NAMALWA (cell line): ENCODE measurements around the gene SLIT1.

Experiments
- DNase-seq: peaks from one replicate; pipeline ENCODE4 v3.0.0-alpha.2; 2015; ENCODE audit warnings: low spot score

Gene SLIT1

DNA sequence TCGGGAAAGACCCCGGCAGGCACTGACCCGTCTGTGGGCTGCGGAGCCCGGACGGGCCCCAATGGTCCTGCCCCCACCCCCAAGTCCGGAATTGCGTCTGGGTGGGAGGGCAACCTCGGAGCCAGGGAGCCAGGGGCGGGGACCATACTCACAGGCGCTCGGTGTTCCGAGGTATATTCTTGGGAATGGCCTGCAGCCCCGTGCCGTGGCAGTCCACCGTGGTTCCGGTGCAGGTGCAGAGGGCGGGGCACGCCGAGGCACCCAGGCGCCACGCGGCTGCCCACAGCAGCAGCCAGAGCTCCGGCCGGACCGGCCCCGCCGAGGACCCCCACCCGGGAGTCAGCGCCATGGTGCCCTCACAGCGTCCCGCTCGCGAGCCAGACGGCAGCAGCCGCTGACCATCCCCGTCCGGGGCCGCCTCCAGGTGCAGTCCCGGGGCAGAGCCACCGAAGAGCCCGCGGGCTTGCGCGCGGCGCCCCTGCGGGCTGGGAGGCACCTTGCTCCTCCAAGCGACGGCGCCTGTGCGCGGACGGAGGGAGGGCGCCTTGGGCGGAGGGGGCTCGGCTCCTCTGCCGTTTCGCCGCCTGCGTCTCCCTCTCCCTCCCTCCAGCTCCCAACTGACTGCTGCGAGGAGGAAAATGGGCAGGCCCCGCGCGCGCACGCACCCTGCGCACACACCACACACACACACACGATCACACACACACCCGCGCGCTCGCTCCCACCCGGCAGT is at the start of gene SLIT1:
Gene SLIT1, minus strand, starts transcription at position 634 of the 733 bp plus-strand sequence. Its CDS starts 285 bp downstream, at position 349.
- no peak for DNase-seq

DNA sequence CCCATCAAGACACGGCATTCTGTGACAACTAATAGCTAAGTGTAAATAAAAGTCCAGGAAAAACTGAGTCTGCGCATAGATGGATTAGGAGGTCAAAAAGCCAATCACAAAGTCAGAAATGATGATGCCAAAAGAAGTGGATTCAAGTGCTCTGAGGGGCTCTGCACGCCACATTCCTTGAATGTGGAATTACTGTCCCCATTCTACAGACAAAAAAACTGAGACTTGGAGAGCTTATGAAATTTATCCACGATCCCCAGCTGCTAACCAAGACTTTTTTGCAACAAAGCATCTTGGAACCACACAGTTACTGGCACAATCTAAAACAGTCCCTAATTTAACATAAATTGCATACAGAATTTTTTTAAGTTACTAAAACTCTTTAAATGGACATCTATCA is 49.6 kb upstream of the SLIT1 start:
- no peak for DNase-seq

GRCh38 chr10:97234400-97234799 is 48.6 kb upstream of the SLIT1 start:
- peak; percentile 61 for DNase-seq

- no peak for DNase-seq
Measured at GRCh38 chr10:97230146-97230545, 44.4 kb upstream of the SLIT1 start.

GRCh38 chr10:97229322-97230015 is 43.7 kb upstream of the SLIT1 start:
- no peak for DNase-seq

- no peak for DNase-seq
Measured at GRCh38 chr10:97228775-97229157, 43.0 kb upstream of the SLIT1 start.

- DNase-seq, result no peak
Measured at GRCh38 chr10:97228130-97228774, 42.5 kb upstream of the SLIT1 start.

DNA sequence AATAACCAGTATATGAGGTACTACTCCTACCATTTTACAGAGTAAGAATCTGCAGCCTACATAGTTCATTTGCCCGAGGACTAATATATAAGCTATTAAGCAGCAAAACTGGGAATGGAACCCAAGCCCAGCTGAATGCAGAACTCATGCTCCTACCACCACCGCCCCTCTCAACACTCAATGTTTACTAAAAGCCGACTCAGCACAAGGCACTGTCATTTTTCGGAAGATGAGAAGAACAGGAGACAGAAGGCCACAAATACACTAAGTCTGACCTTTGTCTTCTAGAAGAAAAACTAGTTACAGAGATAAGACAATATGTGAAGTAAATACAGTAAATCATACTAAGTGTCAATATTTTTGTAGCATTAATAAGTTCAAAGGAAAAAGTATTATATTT is 40.6 kb upstream of the SLIT1 start:
- no peak for DNase-seq

DNA sequence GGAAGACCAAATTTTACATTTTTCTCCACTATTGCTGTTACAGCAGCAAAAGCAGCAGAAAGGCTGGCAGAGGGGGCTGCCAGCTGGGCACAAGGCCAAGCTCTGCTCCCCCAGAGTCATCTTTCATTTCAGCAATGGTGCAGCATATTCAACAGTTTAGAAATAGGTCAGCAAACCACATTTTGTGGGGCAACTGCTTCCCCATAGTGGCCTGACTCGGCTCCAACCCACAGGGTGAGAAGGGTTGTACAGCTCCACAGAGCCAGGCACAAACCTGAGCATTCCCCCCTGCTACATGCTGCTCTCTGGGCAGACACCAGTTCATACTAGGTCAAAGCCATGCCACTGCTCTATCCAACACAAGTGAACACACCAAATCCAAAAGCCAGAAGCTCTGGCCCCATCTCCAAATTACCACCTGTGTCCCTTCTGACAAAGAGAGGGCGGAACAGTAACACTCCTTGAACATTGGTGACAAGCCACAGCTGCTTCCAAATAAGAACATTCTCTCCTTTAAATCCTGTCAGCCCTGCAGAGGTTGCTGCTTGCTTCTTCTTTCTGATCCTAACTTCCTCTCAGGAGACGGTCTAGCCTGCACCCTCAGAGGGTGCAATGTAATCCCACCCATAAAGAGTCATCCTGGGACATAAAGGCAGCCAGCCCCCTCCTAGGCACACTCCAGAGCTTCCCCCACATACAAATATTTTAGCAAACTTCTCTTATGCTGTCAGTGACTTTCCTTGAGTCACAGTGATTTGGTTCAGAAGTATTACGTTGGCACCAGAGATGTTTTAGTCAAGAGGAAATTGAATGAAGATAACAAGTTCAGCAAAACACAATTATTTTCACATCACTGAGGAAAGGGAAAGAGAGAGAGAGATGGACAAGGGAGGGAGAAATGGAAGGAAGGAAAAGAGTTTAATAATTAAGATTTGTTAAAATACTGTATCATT is 39.0 kb upstream of the SLIT1 start:
- DNase-seq, result no peak

DNA sequence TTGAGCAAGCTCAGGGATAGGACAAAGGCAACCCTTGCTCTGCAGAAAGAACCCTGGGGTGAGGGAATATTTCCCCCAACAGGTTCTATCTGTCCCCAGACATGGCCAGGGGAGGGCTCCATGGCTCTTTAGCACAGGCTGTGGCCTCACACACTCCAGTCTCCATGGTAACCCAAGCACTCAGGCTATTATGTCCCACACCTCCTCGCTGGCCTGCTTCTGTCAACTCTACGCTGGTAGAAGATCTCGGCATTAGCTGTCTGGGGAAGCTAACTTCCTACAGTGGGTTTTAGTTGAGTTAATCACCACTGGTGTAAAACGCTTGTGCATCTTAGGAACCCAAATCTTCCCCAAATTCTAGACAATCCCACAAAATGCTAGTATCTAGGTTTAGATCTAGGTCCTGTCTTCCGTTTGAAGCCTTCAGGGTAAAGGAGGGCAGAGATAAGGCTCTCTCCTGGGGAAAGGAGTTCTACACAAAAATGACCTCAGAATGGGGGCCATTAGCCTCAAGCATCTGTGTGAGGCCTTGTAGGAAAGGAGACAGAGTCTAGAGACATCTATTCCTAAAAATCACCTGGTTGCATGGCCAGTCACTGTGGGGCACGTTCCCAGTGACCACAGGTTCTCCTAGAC is 36.7 kb upstream of the SLIT1 start:
- DNase-seq, result no peak

DNA sequence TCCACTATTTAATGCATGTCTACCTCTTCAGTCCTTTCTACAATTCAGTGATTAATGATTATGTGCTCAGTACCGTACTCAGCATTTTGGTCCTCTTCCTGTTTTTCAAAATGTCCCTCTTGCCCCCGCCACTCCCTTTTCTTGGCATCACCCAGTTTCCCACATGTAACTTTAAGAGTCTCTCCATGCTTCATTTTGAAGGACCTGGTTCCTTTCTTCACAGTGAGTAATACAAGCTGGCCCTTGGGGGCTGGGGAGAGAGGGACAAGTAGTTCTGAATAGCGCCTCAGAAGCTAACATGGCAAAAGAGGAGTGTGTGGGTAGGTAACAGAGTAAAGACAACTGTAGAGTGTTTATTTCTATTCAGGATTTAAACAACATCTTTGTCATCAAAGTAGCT is 34.6 kb upstream of the SLIT1 start:
- no peak for DNase-seq

- DNase-seq, result no peak
Measured at GRCh38 chr10:97217299-97217698, 31.5 kb upstream of the SLIT1 start.

- DNase-seq, result no peak
Measured at GRCh38 chr10:97215619-97216260, 30.0 kb upstream of the SLIT1 start.

- DNase-seq, result no peak
Measured at GRCh38 chr10:97213431-97213830, 27.7 kb upstream of the SLIT1 start.

DNA sequence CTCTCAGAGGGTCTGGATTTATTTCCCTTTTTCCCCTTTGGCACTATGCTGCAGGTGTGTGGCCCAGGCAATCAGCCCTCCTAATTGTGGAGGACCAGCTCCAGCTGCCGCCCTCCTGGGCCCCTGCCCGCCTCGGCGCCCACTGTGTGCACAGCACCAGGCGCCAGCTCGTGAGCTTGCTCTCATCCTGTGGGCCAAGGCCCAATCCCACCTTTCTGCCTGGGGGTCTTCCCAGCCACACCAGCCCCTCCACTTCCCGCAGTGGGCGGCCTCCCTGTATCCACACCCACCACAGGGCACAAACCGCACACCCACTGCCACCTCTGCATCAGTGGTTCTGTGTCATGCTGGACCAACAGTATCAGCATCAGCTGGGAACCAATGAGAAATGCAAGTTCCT is 25.5 kb upstream of the SLIT1 start:
- DNase-seq, result no peak

DNA sequence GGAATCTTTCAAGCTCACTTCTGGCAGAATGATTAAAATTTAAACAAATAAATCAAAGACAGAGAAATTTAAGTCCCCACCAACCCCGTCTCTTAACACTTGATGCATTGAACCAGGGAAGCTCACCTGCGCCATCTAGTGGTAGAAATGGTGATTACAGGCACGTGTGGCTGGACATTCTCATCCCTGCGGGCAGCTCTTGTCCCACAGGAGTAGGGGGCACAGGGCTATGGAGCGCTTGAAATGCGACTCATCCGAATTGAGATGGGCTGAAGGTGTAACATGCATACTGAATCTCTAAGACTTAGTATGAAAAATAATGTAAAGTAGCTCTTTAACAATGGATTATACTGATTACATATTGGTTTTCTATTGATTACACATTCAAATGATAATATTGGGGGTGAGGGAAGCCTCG is 24.8 kb upstream of the SLIT1 start:
- peak; percentile 84 for DNase-seq

DNA sequence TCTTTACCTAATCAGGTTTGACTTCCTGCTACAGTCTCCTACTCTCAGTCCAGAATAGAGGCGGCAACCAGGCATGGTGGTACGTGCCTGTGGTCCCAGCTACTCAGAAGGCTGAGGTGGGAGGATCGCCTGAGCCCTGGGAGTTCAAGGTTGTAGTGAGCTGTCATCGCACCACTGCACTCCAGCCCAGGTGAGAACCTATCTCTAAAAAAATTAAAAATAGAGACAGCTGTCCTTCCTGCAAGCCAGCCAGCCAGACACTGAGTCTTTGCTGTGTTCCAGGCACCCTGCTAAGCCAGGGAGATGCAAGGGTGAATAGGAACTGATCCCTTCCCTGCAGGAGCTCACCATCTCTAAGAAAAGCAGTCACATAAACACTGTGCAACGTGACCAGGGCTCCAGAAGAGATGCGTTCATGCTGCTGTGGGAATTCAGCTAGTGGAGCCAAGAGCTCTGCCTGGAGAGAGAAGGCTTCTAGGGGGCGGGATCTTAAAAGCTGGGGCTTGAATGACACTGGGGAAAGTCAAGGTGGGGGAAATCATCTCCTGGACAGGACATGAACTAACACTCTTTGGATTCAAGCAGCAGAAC is 22.1 kb upstream of the SLIT1 start:
- DNase-seq, result no peak

DNA sequence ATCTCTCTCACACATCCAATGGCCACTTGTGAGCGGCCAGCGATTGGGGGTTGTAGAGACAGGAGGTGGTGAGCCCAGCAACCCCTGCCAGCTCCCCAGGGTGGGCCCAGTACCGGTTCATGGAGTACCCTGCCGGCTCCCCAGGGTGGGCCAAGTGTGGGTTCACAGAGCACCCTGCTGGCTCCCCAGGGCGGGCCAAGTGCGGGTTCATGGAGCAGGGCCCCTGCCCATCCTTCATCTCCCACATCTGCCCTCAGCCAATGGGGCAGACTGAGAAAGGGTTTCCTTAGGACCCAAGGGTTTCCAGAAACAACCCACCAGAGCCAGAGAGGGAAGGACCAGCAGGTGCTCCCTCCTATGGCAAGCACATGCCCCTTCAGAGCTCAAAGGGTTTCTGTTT is 21.4 kb upstream of the SLIT1 start:
- no peak for DNase-seq

GRCh38 chr10:97204826-97205679 is 19.3 kb upstream of the SLIT1 start:
- no peak for DNase-seq

GRCh38 chr10:97203220-97203619 is 17.5 kb upstream of the SLIT1 start:
- no peak for DNase-seq
